Measurements from ENCODE around the gene ALDH1A2.
"Not testable (repeated sequence)": the region's sequence is repeated elsewhere in the genome, so short reads cannot be mapped to it uniquely, and the experiment has no call there.

ALDH1A2 gene

DNA sequence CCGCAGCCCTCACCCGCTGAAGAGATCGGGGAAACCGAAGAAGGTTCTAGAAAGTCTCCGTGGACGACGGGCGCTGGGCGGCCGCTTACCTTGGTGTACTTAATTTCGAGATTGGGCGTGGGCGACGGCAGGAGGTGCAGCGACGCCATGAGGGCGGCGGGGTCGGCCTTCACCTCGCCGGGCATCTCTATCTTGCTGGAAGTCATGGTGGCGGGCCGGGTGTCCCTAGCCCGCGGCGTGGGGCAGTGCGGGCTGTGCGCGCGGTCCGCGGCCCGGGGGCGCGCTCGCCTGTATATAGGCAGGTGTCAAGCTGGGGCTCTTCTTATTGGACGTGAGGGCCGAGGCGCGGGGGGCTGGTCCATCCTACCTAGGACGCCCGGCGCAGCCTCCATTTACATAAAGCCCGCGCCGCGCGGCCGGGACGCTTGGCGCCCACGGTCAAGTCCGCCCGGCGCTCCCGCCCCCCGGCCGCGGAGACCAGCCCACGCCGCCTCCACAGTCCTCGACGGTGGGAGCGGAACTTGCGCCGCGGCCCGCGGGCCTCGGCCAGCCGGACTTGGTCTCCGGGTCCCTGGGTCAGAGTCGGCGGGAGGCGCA, at the start of gene ALDH1A2:
TSS of gene ALDH1A2 (minus strand) at position 267 of the 597 bp plus-strand sequence. CDS start at position 206, 61 bp downstream.
- DNase-seq: peak; percentile 68

DNA sequence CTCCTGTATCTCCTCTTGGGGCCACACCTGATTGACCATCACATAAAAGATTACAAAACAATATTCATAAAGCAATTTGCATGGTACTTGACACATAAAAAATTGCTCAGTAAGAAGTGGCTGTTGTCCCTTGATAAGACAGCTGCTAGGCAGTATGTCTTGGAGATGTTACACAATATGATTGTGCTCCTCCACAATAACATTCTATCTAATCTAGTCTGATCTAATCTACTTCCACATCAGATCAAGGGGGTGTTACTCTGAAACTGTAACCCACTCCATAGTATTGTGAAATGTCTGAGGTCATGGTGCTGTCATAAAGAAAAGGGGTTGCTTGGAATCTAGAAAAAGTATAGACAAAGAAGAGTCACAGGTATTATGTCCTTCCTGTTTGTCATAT, 49.3 kb upstream of the ALDH1A2 start:
- no peak for DNase-seq

DNA sequence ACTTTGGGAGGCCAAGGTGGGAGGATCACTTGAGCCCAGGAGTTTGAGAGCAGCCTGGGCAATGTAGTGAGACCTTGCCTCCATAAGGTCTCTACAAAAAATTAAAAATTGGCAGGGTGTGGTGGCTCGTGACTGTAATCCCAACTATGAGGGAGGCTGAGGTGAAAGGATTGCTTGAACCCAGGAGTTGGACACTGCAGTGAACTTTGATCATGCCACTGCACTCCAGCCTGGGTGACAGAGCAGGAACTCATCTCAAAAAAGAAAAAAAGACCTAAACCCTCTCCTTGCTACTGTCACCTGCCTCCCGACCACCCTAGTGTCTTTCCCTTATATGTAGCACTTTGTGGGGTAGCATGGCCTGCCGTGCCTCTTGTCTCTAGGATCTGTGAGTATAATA, 48.9 kb upstream of the ALDH1A2 start:
- no peak for DNase-seq

DNA sequence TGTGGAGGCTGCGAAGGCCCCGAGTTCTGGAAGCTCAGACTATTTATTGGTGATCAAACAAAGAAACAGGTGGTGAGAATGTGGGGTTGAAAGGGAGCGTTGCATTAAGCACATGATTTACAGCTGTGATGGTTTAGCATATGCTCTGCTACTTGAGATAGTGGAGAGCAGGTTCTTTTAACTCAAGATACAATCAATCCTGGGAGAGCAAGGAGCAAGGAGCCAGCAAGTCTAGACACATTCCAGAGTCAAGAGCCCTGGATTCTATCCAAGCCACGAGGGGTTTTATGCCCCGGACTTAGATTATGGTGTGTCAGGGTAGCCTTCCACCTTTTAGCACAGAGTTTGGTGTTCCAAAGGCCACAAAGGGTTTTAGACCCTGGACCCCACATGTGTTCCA, 47.8 kb upstream of the ALDH1A2 start:
- DNase-seq: not testable (repeated sequence)

DNA sequence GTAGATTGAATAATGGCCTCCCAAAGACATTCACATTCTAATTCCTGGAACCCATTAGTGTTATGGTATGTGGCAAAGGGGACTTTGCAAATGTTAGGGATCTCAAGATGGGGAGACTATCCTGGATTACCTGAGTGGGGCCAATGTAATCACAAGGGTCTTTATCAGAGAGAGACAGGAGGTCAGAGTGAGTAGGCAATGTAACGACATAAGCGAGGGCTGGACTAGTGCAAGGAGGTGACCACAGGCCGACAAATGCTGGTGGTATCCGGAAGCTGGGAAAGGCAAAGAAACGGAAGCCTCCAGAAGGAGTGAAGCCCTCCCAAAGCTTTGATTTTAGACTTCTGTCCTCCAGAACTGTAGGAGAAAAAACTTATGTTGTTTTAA, 46.2 kb upstream of the ALDH1A2 start:
- DNase-seq: no peak

DNA sequence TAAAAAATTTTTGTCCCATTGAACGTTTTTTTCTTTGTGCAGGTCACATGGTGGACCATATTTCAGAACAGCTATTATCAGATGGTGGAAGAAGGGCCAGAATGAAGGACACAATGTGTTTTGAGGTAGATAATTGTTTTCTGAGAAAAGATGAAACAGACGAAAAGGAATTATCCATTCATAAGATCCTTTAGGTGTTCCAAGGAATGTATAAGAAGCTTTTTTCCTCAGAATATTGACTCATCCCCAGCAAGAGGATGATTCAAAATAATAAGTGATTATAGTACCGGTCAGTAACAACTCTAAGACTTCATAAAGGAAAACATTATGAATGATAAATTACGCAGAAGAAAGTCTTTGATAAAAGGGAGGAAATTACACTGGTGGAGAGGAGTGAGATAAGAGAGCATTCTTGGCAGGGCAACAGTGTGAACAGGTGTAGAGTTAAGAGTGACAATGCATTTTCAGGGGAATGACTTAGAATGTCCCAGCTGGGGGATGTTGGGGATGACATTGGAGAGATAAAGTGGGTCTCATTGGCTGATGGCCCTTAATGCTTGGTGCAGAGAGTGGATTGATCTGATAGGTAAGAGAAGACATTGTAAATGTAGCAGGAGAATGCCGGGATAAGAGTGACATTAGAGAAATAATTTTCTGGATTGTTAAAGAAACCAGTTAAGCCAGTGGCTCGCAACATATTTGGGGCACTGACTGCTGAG, 45.6 kb upstream of the ALDH1A2 start:
- no peak for DNase-seq

DNA sequence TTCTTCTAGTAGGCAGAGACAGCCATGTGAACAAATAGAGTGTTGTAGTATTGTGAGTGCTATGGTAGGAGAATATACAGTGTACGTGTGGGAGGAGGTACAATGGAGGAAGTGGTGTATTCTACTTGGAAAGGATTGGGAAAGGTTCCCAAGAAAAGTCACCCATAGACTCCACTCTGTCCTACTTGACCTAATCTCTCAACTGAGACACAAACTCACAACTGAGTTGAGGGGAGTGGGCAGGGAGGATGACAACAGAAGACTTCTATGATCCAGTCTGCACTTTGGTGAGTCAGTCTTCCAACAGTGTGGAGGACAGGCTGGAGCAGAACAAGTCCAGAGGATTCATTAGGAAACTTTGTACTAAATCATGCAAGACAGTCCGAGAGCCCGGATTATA, 43.9 kb upstream of the ALDH1A2 start:
- no peak for DNase-seq

DNA sequence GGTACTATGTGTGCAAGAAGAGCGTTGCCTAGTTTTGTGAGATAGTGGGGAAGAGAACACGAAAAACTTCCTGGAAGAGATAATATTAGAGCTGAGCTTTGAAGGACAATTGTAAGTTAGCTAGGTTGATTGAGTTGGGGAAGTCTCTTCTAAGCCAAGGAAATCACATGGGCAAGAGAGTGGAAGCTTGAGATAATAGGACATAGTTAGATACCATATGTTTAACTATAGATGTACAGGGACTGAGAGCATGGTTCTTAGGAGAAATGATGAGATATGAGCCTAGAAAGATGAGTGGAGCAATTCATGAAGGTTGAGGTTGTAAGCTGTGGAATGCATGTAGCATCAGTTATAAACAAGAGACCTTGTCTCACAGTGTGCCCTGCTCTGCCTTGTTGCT, 42.6 kb upstream of the ALDH1A2 start:
- no peak for DNase-seq

DNA sequence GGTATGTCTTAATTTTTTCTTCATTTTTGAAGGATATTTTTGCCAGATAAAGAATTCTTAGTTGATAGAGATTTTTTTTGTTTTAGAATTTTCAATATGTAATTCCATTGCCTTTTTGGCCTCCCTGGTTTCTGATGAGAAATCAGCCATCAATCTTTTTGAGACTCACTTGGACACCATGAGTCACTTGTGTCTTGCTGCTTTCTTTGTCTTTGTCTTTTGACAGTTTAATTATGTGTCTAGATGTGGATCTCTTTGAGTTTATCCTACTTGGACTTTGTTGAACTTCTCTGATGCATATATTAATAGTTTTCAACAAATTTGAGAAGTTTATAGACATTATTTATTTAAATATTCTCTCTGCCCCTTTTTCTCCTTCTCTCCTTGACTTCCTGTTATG, 38.0 kb upstream of the ALDH1A2 start:
- no peak for DNase-seq

DNA sequence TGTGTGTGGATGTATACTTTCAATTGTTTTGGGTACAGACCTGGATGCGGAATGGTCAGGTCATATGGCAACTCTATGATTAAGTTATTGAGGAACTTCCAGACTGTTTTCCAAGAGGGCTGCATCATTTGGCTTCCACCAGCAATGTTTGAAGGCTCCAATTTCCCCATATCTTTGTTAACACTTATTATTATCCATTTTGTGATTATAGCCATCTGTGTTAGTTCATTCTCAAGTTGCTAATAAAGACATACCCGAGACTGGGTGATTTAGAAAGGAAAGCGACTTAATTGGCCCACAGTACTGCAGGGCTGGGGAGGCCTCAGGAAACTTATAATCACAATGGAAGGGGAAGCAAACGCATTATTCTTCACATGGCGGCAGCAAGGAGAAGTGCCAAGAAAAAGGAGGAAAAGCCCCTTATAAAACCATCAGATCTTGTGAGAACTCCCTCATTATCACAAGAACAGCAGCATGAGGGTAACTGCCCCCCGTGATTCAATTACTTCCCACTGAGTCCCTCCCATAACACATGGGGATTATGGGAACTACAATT, 31.1 kb upstream of the ALDH1A2 start:
- DNase-seq: no peak

DNA sequence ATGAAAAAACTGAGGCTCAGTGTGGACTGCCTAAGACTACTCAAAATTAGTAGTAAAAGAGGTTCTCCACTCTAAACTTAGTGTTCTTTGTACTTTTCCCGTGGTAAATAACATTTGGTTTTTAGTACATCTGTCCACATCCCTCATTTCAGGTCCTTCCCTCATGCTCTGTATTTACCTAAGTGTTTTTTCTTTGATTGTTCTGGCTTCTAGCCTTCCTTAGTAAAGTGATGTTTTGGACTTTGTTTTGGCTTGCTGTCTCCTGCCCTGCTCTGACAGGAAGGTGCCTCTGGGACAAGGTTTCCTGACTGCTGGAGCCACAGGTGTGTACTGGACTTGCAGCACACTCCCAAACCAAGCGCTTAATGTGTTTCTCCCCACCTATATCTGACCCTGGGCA, 29.9 kb upstream of the ALDH1A2 start:
- no peak for DNase-seq

DNA sequence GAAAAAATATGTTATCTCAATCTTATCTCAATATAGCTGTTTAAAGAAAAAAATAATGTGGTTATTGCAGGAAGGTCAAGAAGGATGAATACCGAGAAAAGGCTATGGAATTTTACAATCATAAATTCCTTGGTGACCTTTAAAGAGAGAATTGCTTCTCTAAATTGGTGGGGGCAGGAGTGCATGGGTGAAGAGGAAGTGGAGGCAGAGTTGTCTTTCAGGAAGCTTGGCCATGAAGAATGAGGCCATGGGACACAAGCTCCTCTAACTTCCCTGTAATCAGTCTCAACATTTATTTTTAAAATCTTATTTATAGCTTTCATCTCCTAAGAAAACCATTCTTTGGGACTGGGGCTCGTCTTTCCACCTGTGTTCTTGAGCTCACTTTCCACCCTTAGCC, 22.4 kb upstream of the ALDH1A2 start:
- DNase-seq: no peak

DNA sequence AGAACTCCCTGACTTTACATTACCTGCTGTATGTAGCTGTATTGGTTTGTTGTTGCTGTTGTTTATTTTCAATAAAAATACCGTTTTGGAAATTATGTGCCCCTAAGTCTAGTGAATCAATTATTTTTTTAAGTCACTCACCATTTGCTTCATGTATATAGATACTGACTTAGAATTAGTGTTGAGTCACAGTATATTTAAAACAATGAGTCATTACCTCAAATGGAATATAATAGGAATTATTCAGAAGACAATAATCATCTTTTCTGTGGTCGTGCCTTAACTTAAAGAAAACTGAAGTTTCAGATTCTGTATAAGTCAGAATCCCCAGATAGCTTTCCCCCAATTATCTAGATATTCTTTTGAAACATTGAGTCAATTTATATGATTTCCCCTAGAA, 21.0 kb upstream of the ALDH1A2 start:
- DNase-seq: no peak

DNA sequence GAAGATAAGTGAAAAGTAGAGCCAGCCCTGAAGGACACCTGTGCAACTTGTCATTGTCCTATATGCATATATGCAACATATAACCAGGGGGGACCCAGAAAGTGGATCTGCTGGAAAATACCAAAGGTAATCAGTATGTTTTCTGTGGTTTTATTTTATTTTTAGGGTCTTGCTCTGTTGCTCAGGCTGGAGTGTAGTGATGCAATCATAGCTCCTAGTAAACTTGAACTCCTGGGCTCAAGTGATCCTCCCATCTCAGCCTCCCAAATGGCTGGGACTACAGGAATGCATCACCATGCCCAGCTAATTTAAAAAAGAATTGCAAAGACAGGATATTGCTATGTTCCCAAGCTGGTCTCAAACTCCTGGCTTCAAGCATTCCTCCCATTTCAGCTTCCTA, 18.0 kb upstream of the ALDH1A2 start:
- DNase-seq: no peak

DNA sequence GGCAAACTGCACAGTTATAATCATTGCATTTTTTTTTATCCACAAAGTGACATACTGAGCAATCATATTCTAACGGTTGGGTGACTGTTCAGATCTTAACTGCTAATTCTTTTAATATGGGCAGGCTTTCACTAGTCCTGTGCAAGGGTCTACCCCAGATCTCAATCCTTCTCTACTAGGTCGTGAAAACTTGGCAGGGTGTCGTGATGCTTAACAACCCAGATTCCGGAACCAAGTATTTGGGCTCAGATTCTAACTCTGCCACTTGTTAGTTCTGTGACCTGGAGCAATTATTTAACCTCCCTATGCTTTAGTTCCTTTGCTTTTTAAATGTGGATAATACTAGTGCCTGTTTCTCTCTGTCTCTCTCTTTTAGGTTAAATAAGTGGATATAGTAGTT, 16.4 kb upstream of the ALDH1A2 start:
- no peak for DNase-seq

DNA sequence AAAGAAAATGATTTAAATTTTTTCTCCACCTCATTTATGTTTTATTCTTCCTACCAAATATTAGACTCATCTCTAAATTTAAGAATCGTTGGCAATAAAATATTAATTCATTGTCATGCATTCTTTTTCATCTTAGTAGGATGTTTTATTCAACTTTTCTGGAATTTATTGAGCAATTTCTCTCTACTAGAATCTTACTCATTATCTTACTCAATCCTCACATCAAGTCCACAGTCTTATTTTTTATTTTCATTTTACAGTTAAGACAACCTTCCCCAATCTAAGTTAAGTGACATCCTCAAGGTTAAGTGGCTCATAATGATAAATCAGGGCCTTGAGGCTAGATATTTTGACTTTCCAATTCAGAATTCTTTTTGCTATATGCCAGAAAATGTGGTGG, 15.9 kb upstream of the ALDH1A2 start:
- no peak for DNase-seq

DNA sequence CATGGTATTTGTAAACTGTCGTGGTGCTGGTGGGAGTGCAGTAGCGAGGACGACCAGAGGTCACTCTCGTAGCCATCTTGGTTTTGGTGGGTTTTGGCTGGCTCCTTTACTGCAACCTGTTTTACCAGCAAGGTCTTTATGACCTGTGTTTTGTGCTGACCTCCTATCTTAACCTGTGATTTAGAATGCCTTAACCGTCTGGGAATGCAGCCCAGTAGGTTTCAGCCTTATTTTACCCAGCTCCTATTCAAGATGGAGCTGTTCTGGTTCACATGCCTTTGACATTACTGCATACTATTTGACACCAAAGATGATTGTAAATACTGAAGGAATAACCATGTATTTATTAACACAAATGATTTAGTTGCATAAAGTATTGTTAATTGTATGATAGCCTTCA, 15.4 kb upstream of the ALDH1A2 start:
- not testable (repeated sequence) for DNase-seq

DNA sequence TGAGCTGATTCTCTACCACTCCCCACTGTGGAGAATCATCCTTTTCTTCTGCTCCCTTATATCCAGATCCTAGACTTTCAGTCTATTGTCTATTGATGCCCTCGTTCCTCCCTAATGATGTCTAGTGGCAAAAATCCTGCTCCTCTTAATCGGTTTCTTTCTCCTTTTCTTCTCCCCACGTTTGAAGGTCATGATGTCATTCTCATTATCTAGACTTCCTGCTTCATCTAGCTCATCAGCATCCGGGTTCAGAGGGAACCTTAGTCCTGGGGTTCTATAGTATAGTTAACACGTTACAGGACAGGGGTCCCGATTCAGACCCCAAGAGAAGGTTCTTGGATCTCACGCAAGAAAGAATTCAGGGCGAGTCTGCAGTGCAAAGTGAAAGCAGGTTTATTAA, 14.9 kb upstream of the ALDH1A2 start:
- DNase-seq: no peak

DNA sequence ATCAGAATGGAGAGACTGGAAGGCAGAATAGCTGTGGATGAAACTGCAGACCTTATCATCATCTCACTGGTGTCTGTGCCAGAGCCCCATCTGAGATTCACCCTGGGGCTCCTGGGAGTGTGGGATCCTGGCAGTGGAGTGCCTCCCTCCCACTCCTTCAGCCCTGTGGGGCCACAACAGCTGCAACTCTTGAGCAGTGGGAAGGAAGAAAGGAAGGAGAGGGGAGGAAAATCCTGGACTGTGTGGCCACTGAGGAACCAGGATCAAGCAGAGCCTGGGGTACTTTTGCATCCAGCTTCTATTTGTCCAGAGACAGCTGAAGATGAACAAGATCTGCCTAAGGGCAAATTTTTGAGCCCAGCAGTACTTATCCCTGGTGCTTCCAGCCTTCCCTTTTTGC, 13.1 kb upstream of the ALDH1A2 start:
- DNase-seq: no peak

DNA sequence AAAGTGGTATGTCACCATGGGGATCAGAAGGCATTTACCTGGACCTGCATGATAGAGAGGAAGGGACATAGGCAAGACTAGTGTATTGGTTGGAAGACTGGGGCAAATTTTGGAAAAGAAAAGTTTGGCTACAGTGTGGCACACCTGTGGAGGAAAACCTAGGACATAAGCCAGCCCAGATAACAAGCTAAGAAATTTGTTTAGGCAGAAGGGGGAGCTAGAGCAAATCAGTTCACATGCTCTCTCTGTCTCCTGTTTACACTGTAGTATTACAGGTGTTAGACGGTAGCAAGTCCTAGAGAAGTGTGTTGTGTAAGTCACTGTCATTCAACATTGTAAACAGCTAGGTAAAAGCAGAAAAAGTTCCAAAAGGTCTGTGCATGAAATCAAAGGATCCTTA, 11.9 kb upstream of the ALDH1A2 start:
- DNase-seq: no peak

DNA sequence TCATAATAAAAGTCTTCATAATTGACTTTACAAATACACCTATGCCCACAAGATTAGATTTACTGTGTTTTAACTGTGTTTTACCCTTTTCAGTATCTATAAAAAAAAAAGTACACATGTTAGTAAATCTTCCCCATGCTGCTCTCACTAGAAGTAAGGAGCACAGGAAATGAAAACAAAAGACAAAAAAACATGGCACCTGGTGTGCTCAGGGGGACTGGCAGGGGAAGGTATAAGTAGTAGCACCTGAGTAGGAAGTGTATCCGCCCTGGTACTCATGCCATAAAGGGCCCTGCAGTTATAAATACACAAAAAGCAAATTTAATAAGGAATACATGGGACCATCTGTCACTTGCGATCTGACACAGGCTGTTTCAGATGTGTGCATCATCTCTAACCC, 8.9 kb upstream of the ALDH1A2 start:
- DNase-seq: no peak

DNA sequence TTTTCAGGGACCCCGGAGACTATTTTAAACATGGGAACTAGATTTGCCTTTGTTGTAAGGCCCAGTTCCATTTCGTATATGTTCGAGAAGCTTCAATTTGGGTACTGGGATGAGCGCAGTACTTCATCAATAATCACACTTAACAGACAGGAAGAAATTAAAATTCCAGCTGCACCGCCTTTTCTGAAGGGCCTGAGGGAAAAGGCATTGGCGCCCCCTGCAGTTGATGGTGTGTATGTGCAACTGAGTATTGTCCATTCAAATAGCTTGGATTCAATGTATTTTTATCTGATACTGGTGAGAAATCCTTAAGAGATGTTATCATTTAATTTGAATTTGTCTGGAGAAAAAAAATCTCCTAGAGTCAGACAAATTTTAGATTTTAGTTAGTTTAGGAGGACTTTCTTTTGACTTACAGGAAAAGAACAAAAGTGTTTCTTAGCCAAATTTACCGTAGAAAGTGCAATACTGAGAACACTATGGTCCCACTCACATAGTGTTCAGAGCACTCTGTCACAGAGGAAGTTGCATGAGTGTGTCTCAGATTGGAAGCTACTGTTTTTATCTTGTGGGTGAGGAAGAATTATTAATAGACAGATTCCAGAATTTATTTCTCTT, 5.4 kb upstream of the ALDH1A2 start:
- DNase-seq: peak; percentile 90

DNA sequence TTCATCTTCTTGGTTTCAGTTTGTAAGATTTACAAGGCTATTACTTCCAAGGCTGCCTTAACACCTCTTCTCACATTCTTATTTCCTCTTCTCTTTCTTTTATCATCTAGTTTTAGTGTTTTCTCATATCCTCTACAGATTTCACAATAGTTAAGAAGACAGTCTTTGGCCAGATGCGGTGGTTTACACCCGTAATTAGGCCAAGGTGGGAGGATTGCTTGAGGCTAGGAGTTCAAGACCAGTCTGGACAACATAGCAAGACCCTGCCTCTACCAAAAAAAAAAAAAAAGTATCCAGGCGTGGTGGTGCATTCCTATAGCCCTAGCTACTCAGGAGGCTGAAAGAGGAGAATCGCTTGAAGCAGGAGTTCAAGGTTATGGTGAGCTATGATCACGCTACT, 3.5 kb upstream of the ALDH1A2 start:
- no peak for DNase-seq
